Kidney capillary endothelial cell (primary cell): ENCODE results near the gene PRR23A.

Experiments used
- DNase-seq: peaks from one replicate; pipeline ENCODE4 v3.0.0-alpha.2; 2018; ENCODE audit warnings: low spot score

The PRR23A gene

DNA sequence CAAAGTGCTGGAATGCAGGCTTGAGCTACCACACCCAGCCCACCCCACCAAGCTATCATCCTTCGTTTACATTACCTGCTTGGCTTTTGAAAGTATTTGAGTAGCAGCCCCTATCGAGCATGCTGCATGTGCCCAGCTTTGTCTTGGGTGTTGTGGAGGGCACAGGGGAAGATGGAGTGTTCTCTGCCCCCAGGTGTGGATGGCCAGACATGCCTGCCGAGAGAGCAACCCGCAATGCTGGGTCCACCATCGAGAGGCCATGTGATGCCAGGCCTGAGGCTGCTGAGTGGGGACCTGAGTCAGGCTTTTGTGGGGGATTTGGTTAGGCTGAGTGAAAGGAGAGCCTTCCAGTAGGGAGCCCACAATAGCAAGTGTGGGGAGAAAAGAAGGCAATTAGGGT, 33.1 kb downstream of the PRR23A start:
- DNase-seq, result no peak

DNA sequence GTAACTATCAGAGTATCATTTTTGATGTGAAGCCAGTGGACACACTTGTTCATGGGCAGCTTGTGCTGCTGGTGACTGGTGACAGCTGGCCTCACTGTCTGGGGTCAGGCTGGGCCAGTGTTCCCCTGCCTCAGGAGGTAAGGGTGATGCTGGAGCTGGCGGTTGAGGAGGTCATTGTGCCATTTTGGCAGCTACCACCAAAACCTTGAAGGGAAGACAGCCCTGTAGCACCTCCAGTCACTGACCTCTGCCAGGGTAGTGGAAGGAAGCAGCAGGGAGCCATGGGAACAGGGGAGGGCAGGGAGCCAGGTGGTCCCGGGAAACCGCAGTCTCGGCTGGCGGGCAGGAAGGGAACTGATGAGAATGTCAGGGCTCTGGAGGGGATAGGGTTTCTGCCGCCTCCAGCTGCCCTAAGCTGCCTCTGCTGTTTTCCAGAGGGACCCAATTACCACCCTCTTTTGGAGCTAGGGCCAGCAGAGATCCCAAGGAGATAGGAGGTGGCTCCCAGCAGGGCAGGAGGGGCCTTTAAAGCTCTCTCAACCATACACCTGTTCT, 34.2 kb downstream of the PRR23A start:
- DNase-seq, result no peak

DNA sequence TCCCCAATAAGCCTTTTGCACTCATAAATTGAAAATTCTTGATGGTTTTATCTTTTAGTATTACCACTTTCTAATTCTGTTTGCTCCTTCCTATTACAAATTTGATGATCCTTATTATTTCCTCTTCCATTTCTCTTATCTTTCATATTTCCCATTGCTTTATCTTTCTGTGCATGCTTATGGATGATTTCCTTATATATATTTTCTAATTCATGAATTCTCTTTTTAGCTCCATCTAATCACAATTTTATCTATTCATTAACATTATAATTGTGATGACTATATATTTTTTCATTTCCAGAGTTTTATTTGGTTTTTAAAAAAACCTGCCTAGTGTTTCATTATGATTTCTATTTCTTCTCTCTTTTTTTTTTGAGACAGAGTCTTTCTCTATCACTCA, 41.1 kb downstream of the PRR23A start:
- no peak for DNase-seq

DNA sequence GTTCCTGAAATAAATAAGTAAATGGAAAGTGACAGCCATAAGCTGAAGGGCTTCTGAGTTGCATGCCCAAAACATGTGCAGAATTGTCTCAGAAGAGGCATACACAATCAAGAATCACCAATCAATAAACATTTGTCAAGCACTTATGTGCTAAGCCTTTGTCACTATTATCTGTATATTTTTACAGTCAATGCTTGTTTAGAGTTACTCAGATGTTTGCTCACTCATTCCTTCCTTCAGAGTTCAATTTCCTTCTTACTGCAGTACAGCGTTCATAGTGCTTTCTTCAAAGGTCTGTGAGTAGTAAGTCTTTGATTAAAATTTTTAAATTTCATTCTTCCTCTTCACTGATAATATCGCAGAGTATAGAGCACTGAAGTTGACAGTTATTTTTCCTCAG, 41.8 kb downstream of the PRR23A start:
- no peak for DNase-seq

DNA sequence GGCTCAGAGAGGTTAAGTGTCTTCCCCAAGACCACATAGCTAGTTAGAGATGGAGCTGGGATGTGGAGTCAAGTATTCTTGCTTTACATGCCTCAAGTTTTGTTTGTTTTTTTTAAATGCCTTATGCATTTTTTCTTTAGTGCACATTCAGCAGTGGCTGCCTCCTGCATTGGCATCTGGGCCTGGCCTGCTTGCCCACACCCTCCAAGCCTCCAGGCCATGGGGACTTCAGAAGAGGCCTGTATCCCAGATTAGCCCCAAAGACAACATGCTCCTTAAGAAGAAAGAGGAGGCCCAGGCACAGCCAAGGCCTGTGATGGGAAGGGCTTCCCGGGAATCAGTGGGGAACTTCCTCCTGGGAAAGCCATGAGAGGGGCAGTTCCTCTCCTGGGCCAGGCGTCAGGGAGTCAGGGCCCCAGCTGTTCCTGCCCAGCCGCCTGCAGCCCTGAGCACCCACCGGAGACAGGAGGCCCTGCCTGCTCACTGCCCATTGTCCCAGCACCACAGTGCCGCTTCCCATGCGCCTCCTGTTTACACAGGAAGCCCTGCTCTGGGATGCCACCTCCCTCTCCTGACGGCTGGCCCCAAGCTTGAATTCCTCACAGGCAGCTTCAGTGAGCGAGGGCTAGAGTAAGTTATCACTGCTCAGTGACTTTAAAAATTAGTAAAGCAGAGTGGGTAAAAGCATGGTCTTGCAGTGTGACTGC, 43.1 kb downstream of the PRR23A start:
- no peak for DNase-seq

DNA sequence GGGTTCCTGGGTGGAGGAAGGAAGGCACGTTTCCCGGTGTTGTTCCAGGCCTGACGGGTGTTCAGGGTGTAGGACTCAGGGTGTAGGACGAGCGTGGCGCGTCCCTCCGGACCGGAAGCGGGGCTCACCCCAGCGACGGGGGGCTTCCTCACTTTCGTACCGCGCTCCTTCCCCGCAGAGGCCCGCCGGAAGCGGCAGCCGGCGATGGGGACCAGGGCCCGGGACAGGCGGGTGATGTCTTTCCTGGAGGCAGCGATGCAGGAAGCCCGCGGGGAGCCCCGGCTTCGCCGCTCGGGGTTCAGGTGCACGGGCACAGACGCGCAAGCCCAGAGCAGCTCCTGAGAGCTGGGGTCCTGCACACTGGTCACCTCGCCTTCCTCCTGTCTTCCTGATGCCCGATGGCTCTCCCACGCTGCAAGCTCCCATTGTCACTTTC, 45.6 kb downstream of the PRR23A start:
- DNase-seq, result no peak
